ENCODE results near the gene CLIC3.

GRCh38 chr9:137011156-137011555 is 14.8 kb upstream of the CLIC3 start:
- TF ChIP-seq POLR2AphosphoS5 (IDR thresholded peaks at IDR 0.05; ENCODE audit: low read depth, low read length) (no peak), CTCF (IDR thresholded peaks at IDR 0.05) (no peak), TCF7L2 (IDR thresholded peaks at IDR 0.05; ENCODE audit: low read depth, low read length) (no peak)
